ENCODE data around the gene VAV3. TPM values are rescaled to one million over a fixed set of nuclear protein-coding genes. Genes with fewer than 3 reads are reported as not detected.

Gene VAV3
- 0.36 to 1.4 TPM (median 0.70 TPM) in 5 replicates for total RNA-seq (2022; extraction: Qiagen RNA extraction)

GRCh38 chr1:107965110-107965991 lies at the start of gene VAV3:
TSS of gene VAV3 (minus strand) at chr1:107965180. CDS start at chr1:107964869, 311 bp downstream.

Other genes with a start within 250 kb of the VAV3 start
- gene SLC25A24, start 235.2 kb upstream of the VAV3 start, total RNA-seq (2022; extraction: Qiagen RNA extraction): 25.6 to 35.8 TPM (median 30.5 TPM) in 5 replicates